ENCODE measurements around the gene TRAK1.

DNA sequence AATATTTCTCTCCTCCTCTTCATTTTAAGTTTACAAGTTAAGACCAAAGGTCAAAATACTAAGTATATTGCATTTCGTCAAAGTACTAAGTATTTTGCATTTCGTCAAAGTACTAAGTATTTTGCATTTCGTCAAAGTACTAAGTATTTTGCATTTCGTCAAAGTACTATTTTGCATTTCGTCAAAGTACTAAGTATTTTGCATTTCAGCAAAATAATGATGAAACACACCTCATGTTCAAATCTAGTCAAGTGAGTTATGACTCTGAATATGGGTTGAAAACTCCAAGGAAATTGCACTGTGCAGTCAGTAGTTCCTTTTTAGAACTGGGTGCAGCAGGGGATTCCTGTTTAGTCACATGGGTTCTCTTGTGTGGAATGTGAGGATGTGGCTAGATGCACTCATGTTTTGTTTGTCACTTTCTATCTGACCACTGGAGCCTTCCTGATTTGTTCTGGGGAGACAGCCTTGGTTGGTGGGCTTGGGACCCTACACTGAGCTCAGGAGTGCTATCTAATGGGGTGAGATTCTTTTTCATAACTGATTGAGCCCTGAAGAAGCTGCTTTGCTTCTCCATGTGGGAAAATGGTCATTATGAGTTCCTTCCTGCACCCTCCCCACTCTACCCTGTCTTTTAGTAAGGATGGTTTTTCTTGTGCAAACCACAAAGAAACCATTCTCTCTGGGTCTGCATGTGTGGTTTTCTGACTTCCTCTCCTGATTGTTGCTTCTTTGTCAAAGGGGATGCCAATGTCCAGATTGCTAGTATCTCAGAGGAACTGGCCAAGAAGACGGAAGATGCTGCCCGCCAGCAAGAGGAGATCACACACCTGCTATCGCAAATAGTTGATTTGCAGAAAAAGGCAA, 101.4 kb downstream of the TRAK1 start:
- TF ChIP-seq, protein P1, sequence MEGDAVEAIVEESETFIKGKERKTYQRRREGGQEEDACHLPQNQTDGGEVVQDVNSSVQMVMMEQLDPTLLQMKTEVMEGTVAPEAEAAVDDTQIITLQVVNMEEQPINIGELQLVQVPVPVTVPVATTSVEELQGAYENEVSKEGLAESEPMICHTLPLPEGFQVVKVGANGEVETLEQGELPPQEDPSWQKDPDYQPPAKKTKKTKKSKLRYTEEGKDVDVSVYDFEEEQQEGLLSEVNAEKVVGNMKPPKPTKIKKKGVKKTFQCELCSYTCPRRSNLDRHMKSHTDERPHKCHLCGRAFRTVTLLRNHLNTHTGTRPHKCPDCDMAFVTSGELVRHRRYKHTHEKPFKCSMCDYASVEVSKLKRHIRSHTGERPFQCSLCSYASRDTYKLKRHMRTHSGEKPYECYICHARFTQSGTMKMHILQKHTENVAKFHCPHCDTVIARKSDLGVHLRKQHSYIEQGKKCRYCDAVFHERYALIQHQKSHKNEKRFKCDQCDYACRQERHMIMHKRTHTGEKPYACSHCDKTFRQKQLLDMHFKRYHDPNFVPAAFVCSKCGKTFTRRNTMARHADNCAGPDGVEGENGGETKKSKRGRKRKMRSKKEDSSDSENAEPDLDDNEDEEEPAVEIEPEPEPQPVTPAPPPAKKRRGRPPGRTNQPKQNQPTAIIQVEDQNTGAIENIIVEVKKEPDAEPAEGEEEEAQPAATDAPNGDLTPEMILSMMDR (optimal IDR thresholded peaks at IDR 0.05 in 1 of 3, IDR thresholded peaks at IDR 0.05 in 1 of 3, conservative IDR thresholded peaks at IDR 0.05 in 1 of 3; ENCODE audit: extremely low read depth in 1 of 3, insufficient read depth in 2 of 3, low read length in 3 of 3) = no peak
- TF ChIP-seq EZH2 (IDR thresholded peaks at IDR 0.05; ENCODE audit: low read length) = no peak
